GM12892 (cell line): Measurements from ENCODE around the gene RAB6A.
A peak's percentile ranks its signal among the peaks of the same experiment; 100 is the strongest.
"Not testable (repeated sequence)": the region's sequence is repeated elsewhere in the genome, so short reads cannot be mapped to it uniquely, and the experiment has no call there.

Source experiments
- DNase-seq: peaks from one replicate; pipeline ENCODE4 v3.0.0; 2011; ENCODE audit not compliant: insufficient read length
- FAIRE-seq: peaks from 2 replicates; lab custom pipeline; 2011; peaks lifted over from hg19 to GRCh38; lab: Jason Lieb, UNC
- POLR2A ChIP-seq: IDR thresholded peaks from 2 replicates; pipeline ENCODE4 v1.6.1; 2011; ENCODE audit warnings: low read depth, low read length, control low read depth
- POLR2AphosphoS5 ChIP-seq: IDR thresholded peaks from 2 replicates; pipeline ENCODE4 v1.6.1; 2011; ENCODE audit warnings: low read depth, low read length, control low read depth
- TAF1 ChIP-seq: IDR thresholded peaks from 2 replicates; pipeline ENCODE4 v1.6.1; 2011; ENCODE audit warnings: low read depth, mild to moderate bottlenecking, control low read depth, low read length, borderline replicate concordance

Gene RAB6A

DNA sequence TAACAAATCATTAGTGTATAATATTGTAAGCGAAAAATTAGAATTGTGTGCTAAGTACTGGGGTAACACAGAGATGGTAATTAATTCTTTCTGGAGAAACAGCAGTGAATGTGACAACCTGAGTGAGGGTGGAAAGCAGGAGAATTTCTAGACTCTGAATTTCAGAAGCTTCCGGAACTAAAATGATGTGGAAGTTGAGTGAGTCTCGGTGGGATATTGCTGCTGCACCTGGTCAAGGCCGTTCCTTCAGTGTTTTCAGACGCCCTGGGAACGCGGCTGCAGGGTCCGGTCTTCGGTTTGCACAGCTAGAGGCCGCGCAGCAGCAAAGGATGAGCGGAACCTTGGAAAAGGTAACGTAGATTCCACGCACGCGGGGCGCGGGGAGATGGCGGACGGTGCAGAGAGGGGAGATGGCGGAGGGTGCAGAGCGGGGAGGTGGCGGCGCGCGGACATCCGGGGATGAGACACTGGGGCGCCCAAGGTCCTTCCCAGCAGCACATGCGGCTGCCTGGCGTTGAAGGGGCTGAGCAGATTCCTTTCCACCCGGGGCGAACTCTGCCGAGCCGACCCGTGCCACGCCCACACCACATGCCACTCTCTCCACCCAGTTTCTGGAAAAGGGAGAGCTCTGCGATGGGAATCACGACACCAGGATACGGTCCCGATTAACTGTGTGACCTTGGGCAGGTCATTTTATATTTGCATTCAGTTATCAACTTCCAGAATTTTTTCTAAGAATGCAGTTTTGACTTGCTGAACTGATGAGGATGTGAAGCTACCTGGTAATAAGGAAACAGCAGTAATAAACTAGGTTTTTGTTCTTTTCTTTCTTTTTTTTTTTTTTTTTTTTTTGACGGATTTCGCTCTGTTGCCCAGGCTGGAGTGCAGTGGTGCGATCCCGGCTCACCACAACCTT is 27.0 kb upstream of the RAB6A start, which contains the start of gene MRPL48:
MRPL48 (plus strand) TSS at position 232 of the 916 bp plus-strand sequence; CDS start at position 330, 98 bp downstream.
- DNase-seq (peak; percentile 94), FAIRE-seq (peak; percentile 99)
- TF ChIP-seq TAF1 (peak; percentile 96), POLR2A (peak; percentile 91), POLR2AphosphoS5 (peak; percentile 95)

GRCh38 chr11:73787051-73787642 is 26.3 kb upstream of the RAB6A start:
- no peak for TF ChIP-seq POLR2A
- TF ChIP-seq POLR2AphosphoS5, result no peak
- TF ChIP-seq TAF1, result no peak
- DNase-seq, result no peak
- FAIRE-seq, result no peak

GRCh38 chr11:73785467-73785866 is 24.6 kb upstream of the RAB6A start:
- FAIRE-seq, DNase-seq: not testable (repeated sequence)

DNA sequence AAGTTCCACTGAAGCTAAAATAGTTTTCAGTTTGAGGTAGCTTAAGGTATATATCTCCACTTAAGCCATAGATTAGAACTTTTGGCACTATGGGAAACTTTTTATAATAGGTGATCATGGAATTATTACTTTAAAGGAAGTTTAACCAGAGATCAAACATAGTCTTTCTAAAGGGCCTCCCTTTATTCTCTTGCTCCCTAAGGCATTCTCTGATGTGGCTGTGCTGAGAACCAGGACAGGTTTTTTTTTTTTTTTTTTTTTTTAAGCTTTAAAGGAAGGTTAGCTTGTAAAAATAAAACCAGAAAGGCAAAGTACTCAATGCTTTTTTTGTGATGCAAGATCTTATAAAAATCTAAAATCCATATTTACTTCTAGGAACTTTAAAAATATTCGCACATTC is 23.9 kb upstream of the RAB6A start:
- no peak for DNase-seq
- FAIRE-seq, result no peak
- TF ChIP-seq POLR2A, result no peak
- no peak for TF ChIP-seq TAF1

GRCh38 chr11:73784080-73784634 is 23.3 kb upstream of the RAB6A start:
- no peak for FAIRE-seq
- DNase-seq, result no peak

GRCh38 chr11:73783483-73784020 is 22.7 kb upstream of the RAB6A start:
- no peak for DNase-seq
- TF ChIP-seq POLR2AphosphoS5 (no peak), POLR2A (no peak), TAF1 (no peak)
- FAIRE-seq, result no peak

More at GRCh38 chr11:73784080-73784634, 23.3 kb upstream of the RAB6A start:
- TF ChIP-seq POLR2A (no peak), TAF1 (no peak), POLR2AphosphoS5 (no peak)

GRCh38 chr11:73781303-73781702 is 20.4 kb upstream of the RAB6A start:
- TF ChIP-seq POLR2AphosphoS5, result no peak
- TF ChIP-seq TAF1, result no peak
- TF ChIP-seq POLR2A, result no peak
- no peak for DNase-seq
- no peak for FAIRE-seq

GRCh38 chr11:73779084-73779902 is 18.4 kb upstream of the RAB6A start:
- peak; percentile 99 for FAIRE-seq
- peak; percentile 93 for DNase-seq
- TF ChIP-seq POLR2A (peak; percentile 80), TAF1 (peak; percentile 47), POLR2AphosphoS5 (peak; percentile 78)

GRCh38 chr11:73770811-73771210 is 9.9 kb upstream of the RAB6A start:
- DNase-seq, FAIRE-seq: not testable (repeated sequence)

DNA sequence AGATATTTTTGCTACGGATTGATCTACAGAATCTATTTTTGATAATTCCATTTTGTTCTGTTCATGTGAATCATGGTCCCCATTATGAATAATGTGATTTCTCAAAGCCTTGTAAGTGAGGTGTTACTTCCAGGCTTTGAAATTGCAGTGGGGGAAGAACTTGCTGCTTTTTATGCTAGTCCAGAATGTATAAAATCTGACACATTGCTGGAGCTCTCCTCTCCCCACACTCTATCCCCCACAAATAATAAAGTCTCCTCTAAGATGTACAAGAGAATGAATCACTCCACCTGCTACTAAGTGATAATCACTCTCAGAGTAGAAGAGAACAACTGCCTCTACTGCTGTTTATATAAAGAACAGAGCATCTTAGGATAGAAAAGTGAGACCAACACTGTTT is 5.9 kb upstream of the RAB6A start:
- DNase-seq, result no peak
- TF ChIP-seq POLR2AphosphoS5 (no peak), POLR2A (no peak), TAF1 (no peak)
- FAIRE-seq, result no peak

- FAIRE-seq, result no peak
- no peak for DNase-seq
- TF ChIP-seq TAF1 (no peak), POLR2AphosphoS5 (no peak), POLR2A (no peak)
These were observed 1.9 kb upstream of the RAB6A start for GRCh38 chr11:73762732-73763131.
